Parathyroid adenoma (tissue), 2 donors: ENCODE measurements around the gene ATAD3C.
A peak's percentile ranks its signal among the peaks of the same experiment; 100 is the strongest.
"Not testable (repeated sequence)": the region's sequence is repeated elsewhere in the genome, so short reads cannot be mapped to it uniquely, and the experiment has no call there.

Experiments
- H2AFZ ChIP-seq: fragments of 300-600 bp; sonication (generic); one replicate; pipeline ENCODE4 v1.7.0; 2017; ENCODE audit warnings: antibody characterized with exemption, mild to moderate bottlenecking
- H3K27ac ChIP-seq: fragments of 300-600 bp; sonication (generic); one replicate; pipeline ENCODE4 v1.7.0; 2017
- H3K27me3 ChIP-seq: fragments of 300-600 bp; sonication (generic); one replicate; pipeline ENCODE4 v1.7.0; 2017; ENCODE audit warnings: low read length; ENCODE audit not compliant: control insufficient read depth, insufficient read depth
- H3K36me3 ChIP-seq: fragments of 300-600 bp; sonication (generic); one replicate; pipeline ENCODE4 v1.7.0; 2017; ENCODE audit warnings: low read length; ENCODE audit not compliant: control insufficient read depth, insufficient read depth
- H3K4me1 ChIP-seq: fragments of 300-600 bp; sonication (generic); one replicate; pipeline ENCODE4 v1.7.0; 2017; ENCODE audit warnings: control low read depth
- H3K4me2 ChIP-seq: fragments of 300-600 bp; sonication (generic); one replicate; pipeline ENCODE4 v1.7.0; 2017; ENCODE audit warnings: low read length
- H3K4me3 ChIP-seq: fragments of 300-600 bp; sonication (generic); one replicate; pipeline ENCODE4 v1.7.0; 2017; ENCODE audit warnings: low read depth, low read length
- H3K79me2 ChIP-seq: fragments of 300-600 bp; sonication (generic); one replicate; pipeline ENCODE4 v1.7.0; 2017; ENCODE audit warnings: control low read depth
- H3K9ac ChIP-seq: fragments of 300-600 bp; sonication (generic); one replicate; pipeline ENCODE4 v1.7.0; 2017; ENCODE audit warnings: mild to moderate bottlenecking
- H3K9me3 ChIP-seq: fragments of 300-600 bp; sonication (generic); one replicate; pipeline ENCODE4 v1.7.0; 2017; ENCODE audit warnings: low read length; ENCODE audit not compliant: control insufficient read depth
- CTCF ChIP-seq: fragments of 300-600 bp; sonication (generic); IDR thresholded peaks from one replicate; pipeline ENCODE4 v1.7.0; 2017; ENCODE audit warnings: antibody characterized with exemption, mild to moderate bottlenecking
- donor health status: primary hyperparathyroidism.

The ATAD3C gene

GRCh38 chr1:1407636-1408318 lies 41.7 kb upstream of the ATAD3C start:
- no peaks in the 10 kb centered on the region for H3K27me3 ChIP-seq
- H3K9ac ChIP-seq, result no peak overlapping the region
- no peaks in the 10 kb centered on the region for H3K9me3 ChIP-seq
- peak overlapping the region; percentile 79 for H3K4me2 ChIP-seq
- no peaks in the 10 kb centered on the region for H3K36me3 ChIP-seq
- peak overlapping the region; percentile 77 for H3K27ac ChIP-seq
- H3K4me1 ChIP-seq, result peaks cover 3% of the 10 kb centered on the region
- peak overlapping the region; percentile 92 for H3K4me3 ChIP-seq
- TF ChIP-seq CTCF, result no peak
- no peak overlapping the region for H2AFZ ChIP-seq
- peaks cover 3% of the 10 kb centered on the region for H3K79me2 ChIP-seq

- H3K9me3 ChIP-seq, H2AFZ ChIP-seq, H3K27me3 ChIP-seq, H3K9ac ChIP-seq, H3K4me1 ChIP-seq, H3K36me3 ChIP-seq, H3K4me3 ChIP-seq, H3K4me2 ChIP-seq, H3K79me2 ChIP-seq, H3K27ac ChIP-seq: not testable (repeated sequence)
Observed at GRCh38 chr1:1410238-1410637, 39.3 kb upstream of the ATAD3C start.

- no peak overlapping the region for H3K9ac ChIP-seq
- TF ChIP-seq CTCF, result no peak
- H3K27me3 ChIP-seq, result no peaks in the 10 kb centered on the region
- H2AFZ ChIP-seq, result no peak overlapping the region
- H3K4me3 ChIP-seq, result no peak overlapping the region
- H3K4me2 ChIP-seq, result no peak overlapping the region
- peaks cover 3% of the 10 kb centered on the region for H3K79me2 ChIP-seq
- no peak overlapping the region for H3K27ac ChIP-seq
- H3K9me3 ChIP-seq, result no peaks in the 10 kb centered on the region
- no peaks in the 10 kb centered on the region for H3K36me3 ChIP-seq
- H3K4me1 ChIP-seq, result no peaks in the 10 kb centered on the region
Observed at GRCh38 chr1:1411626-1412025, 37.9 kb upstream of the ATAD3C start.

- H3K4me3 ChIP-seq, H3K27me3 ChIP-seq, H3K9me3 ChIP-seq, H3K4me1 ChIP-seq, H3K4me2 ChIP-seq, H3K79me2 ChIP-seq, H3K9ac ChIP-seq, H3K27ac ChIP-seq, H2AFZ ChIP-seq, H3K36me3 ChIP-seq: not testable (repeated sequence)
Observed at GRCh38 chr1:1412311-1412902, 37.1 kb upstream of the ATAD3C start.

- H3K9ac ChIP-seq, result no peak overlapping the region
Observed at GRCh38 chr1:1415751-1416150, 33.7 kb upstream of the ATAD3C start.

GRCh38 chr1:1417396-1417795 lies 32.1 kb upstream of the ATAD3C start:
- H3K9me3 ChIP-seq, H3K9ac ChIP-seq, H3K79me2 ChIP-seq, H3K27me3 ChIP-seq, H3K4me2 ChIP-seq, H3K4me1 ChIP-seq, H3K4me3 ChIP-seq, H3K36me3 ChIP-seq, H2AFZ ChIP-seq, H3K27ac ChIP-seq: not testable (repeated sequence)

More at GRCh38 chr1:1415751-1416150, 33.7 kb upstream of the ATAD3C start:
- Histone ChIP-seq H3K36me3 (no peaks in the 10 kb centered on the region), H2AFZ (no peak overlapping the region), H3K79me2 (no peaks in the 10 kb centered on the region), H3K4me2 (no peak overlapping the region), H3K27me3 (no peaks in the 10 kb centered on the region), H3K4me1 (no peaks in the 10 kb centered on the region), H3K4me3 (no peak overlapping the region), H3K9me3 (no peaks in the 10 kb centered on the region), H3K27ac (no peak overlapping the region)
- no peak for TF ChIP-seq CTCF

- not testable (repeated sequence) for H3K27me3 ChIP-seq, H2AFZ ChIP-seq, H3K4me3 ChIP-seq, H3K79me2 ChIP-seq, H3K4me2 ChIP-seq, H3K36me3 ChIP-seq, H3K9ac ChIP-seq, H3K27ac ChIP-seq, H3K9me3 ChIP-seq, H3K4me1 ChIP-seq
Observed at GRCh38 chr1:1417825-1418463, 31.5 kb upstream of the ATAD3C start.
